Bronchial epithelial cell (primary cell): ENCODE measurements around the gene FAM131C. TPM values are rescaled to one million over a fixed set of nuclear protein-coding genes. Genes with fewer than 3 reads are reported as not detected.
A peak's percentile ranks its signal among the peaks of the same experiment; 100 is the strongest.
"Not testable (repeated sequence)": the region's sequence is repeated elsewhere in the genome, so short reads cannot be mapped to it uniquely, and the experiment has no call there.

Experiments
- DNase-seq: peaks from one replicate; pipeline ENCODE4 v3.0.0-alpha.2; 2010; ENCODE audit warnings: low read depth
- FAIRE-seq: peaks from 2 replicates; lab custom pipeline; 2011; peaks lifted over from hg19 to GRCh38; lab: Jason Lieb, UNC
- H3K27me3 ChIP-seq: 2 replicates; pipeline ENCODE4 v1.5.1; 2011; ENCODE audit warnings: low read length; ENCODE audit not compliant: control insufficient read depth, insufficient read depth
- H3K36me3 ChIP-seq: 2 replicates; pipeline ENCODE4 v1.5.1; 2011; ENCODE audit warnings: low read length; ENCODE audit not compliant: control insufficient read depth, insufficient read depth
- H3K4me3 ChIP-seq: 2 replicates; pipeline ENCODE4 v1.5.1; 2011; ENCODE audit warnings: mild to moderate bottlenecking, low read depth, low read length, control low read depth
- total RNA-seq: library from RNA; depleted of rRNA; stranded (reverse); fragments of >200 nt; gene quantifications from 2 replicates; pipeline ENCODE4 v1.2.1, GENCODE V29; 2014
- TF ChIP-seq, protein P1 (sequence below): IDR thresholded peaks from 2 replicates; pipeline ENCODE4 v1.5.1; 2011; ENCODE audit warnings: mild to moderate bottlenecking, moderate library complexity, low read length, control low read depth, inconsistent platforms; ENCODE audit not compliant: insufficient read depth, severe bottlenecking

Gene FAM131C
- total RNA-seq, 1 donor from 2014 or later: 0.53 TPM

DNA sequence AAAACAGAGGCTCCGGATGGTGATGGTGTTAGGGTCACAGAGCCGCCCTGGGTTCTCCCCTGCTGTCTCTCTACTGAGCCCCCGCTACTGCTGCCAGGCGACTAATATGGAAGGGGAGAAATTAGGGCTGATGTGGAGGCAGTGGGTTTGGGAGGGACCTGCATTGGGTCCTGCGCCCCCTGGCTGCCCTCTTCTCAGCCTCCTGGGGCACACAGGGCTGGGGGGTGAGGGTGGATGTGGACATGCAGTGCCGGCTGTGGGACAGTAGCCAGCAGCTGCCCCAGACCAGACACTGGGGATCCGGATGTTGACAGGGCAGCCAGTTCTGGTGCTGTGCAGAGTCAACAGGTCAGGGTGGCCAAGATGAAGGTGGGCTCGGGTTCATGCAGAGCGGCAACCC, 31.4 kb downstream of the FAM131C start:
- peaks cover 2% of the 10 kb centered on the region for H3K27me3 ChIP-seq
- TF ChIP-seq, protein P1, sequence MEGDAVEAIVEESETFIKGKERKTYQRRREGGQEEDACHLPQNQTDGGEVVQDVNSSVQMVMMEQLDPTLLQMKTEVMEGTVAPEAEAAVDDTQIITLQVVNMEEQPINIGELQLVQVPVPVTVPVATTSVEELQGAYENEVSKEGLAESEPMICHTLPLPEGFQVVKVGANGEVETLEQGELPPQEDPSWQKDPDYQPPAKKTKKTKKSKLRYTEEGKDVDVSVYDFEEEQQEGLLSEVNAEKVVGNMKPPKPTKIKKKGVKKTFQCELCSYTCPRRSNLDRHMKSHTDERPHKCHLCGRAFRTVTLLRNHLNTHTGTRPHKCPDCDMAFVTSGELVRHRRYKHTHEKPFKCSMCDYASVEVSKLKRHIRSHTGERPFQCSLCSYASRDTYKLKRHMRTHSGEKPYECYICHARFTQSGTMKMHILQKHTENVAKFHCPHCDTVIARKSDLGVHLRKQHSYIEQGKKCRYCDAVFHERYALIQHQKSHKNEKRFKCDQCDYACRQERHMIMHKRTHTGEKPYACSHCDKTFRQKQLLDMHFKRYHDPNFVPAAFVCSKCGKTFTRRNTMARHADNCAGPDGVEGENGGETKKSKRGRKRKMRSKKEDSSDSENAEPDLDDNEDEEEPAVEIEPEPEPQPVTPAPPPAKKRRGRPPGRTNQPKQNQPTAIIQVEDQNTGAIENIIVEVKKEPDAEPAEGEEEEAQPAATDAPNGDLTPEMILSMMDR: no peak
- no peak for DNase-seq
- no peak overlapping the region for H3K4me3 ChIP-seq
- no peaks in the 10 kb centered on the region for H3K36me3 ChIP-seq
- FAIRE-seq: no peak

DNA sequence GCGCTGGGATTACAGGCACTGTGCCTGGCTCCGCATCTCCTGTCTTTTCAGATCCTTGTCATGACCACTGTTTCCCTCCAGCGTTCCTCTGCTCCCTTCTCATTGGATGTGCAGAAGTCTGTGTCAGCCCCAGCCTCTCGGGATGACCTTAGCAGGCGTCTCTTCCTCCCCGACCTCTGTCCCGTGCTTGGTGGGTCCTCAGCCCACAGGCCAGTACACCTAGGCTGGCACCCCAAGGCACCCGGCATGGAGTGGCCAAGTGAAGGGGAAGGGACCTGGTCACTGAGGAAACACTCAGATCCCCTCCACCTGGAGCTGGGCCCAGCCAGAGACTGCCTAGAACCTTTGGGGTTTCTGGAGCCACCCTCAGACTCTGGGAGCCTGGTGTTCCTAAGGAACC, 32.3 kb downstream of the FAM131C start:
- Histone ChIP-seq H3K36me3 (no peaks in the 10 kb centered on the region), H3K27me3 (peaks cover 2% of the 10 kb centered on the region)

DNA sequence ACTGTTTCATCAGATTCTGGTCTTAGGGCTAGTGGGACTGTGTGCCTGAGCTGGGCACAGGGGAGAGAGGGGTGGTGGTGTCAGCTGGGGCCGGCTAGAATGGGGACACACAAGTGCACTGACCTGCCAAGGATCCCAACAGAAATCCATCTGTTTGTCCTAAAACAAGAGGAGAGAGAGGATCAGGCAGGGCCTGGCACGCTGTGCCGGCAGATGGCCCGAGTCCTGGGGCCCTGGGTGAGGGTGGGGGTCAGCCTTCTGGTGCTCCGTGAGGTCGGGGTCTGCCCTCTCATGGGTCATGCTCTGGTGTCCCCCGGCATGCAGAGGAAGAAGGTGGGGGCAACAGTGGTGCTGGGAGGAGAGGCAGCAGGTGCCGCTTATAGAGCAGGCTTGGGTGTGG, 33.6 kb downstream of the FAM131C start:
- H3K4me3 ChIP-seq, DNase-seq, FAIRE-seq, H3K36me3 ChIP-seq, H3K27me3 ChIP-seq: not testable (repeated sequence)

More for the DNA sequence above, 32.3 kb downstream of the FAM131C start:
- no peak overlapping the region for H3K4me3 ChIP-seq
- no peak for DNase-seq
- TF ChIP-seq, protein P1: no peak
- no peak for FAIRE-seq

DNA sequence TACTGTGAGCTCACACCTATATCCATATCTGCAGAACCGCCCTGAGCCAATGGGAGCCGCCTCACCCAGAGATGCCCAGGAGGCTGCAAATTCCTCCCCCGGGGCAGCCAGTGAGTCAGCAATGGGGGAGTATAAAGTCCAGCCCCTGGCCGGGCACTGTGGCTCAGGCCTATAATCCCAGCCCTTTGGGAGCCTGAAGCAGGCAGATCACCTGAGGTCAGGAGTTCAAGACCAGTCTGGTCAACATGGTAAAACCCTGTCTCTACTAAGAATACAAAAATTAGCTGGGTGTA, 34.9 kb downstream of the FAM131C start:
- Histone ChIP-seq H3K4me3 (no peak overlapping the region), H3K27me3 (no peaks in the 10 kb centered on the region), H3K36me3 (no peaks in the 10 kb centered on the region)
- TF ChIP-seq, protein P1: no peak
- DNase-seq (no peak), FAIRE-seq (no peak)

DNA sequence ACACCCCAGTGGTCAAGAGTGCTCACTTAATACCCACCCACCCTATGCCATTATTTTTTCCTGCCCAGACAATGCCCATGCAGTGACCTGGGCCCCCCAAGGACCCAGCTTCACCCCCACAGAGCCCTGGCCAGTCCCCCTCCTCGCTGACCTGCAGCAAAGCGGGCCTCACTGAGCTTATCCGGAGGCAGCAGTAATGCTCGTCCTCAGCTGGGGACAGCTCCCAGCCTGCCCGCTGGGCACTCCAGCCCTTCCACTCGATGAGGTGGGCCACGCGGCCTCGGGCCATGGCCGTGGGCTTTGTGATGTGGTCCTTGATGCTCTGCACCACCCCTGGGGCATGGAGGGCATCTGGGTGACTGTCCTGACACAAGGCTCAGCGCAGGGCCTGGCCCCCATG, 37.0 kb downstream of the FAM131C start:
- H3K4me3 ChIP-seq, FAIRE-seq, H3K27me3 ChIP-seq, DNase-seq, H3K36me3 ChIP-seq: not testable (repeated sequence)

DNA sequence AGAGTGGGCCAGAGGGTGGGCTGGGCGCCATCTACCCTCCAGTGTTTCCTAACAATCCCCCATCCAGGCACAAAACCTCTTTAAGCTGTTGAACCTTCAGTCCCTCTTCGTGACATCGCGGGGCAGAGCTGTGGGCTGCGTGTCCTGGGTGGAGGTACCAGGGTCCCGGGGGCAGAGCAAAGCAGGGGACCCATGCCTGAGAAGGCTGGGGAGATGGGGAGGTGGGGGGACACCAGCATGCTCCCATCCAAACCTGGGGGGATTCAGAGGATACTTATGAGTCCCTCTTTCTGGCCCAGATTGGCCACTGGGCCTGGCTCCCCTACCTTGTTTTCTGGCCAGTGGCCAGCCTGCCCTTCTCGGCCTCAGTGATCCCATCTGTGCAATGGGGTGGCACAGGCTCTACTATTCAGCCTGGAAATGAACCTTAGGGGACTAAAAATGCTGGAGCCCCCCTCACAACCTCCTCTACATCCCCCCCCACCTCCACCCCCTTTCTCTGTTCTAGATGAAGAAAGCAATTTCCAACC, 40.3 kb downstream of the FAM131C start:
- not testable (repeated sequence) for H3K36me3 ChIP-seq, H3K27me3 ChIP-seq, H3K4me3 ChIP-seq, FAIRE-seq, DNase-seq

DNA sequence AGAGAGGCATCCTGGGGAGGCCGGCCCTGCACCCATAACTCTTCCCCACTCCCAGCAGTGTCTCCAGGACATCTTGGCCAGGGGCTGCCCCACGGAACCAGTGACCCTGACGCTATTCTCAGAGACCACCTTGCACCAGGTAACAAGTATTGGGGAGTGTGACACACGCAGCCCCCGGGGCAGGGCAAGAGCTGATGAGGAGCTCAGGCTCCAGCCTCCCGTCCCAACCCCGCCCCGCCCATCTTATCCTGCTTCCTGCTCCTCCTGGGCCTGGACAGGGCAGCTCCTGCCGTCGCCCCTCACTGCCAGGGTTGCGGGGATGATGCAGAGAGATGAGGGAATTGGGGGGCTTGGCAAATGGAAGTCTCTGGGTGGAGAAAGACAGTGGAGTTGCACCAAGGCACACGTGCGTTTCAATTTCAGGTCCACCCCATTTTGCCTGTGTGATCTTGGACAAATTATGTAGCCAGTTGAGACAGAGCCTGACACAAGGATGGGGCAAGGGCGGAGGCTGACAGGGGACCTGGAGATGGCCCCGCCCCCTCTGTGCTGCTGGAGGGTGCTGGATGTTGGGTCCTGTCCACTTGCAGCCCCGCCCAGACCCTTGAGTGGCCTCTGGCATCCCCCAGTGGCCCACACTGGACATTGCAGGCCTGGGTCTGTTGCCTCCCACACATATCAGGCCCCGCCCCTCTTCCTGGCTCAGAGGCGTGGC, 40.9 kb downstream of the FAM131C start:
- Histone ChIP-seq H3K4me3 (no peak overlapping the region), H3K27me3 (no peaks in the 10 kb centered on the region), H3K36me3 (no peaks in the 10 kb centered on the region)
- DNase-seq (peak; percentile 61), FAIRE-seq (no peak)
- TF ChIP-seq, protein P1: peak; percentile 88
